H1 (cell line): ENCODE results near the gene SMIM23. TPM values are rescaled to one million over a fixed set of nuclear protein-coding genes. Genes with fewer than 3 reads are reported as not detected.

ENCODE experiments used
- CTCF ChIA-PET: fragments of 300-600 bp; sonication (Branson Sonifier 250); formaldehyde crosslinking; loops from one replicate; lab custom pipeline; 2021; ENCODE audit not compliant: partially characterized antibody; lab: Charles Lee
- POLR2A ChIA-PET: fragments of 300-600 bp; sonication (Branson Sonifier 250); formaldehyde crosslinking; loops from one replicate; lab custom pipeline; 2021; ENCODE audit warnings: inconsistent platforms; ENCODE audit not compliant: partially characterized antibody; lab: Charles Lee
- DNase-seq, 2 experiments: peaks; one replicate each; pipeline versions ENCODE4 v3.0.0 to v3.0.0-alpha.2; 2010 to 2022; ENCODE audit warnings: low spot score in 2 of 2, low read depth in 1 of 2, mixed read lengths in 1 of 2
- FAIRE-seq: peaks from 2 replicates; lab custom pipeline; 2011; peaks lifted over from hg19 to GRCh38; lab: Jason Lieb, UNC
- H2AFZ ChIP-seq: 2 replicates; pipeline ENCODE4 v1.8.1; 2012; ENCODE audit warnings: low read length, inconsistent platforms
- H2AK5ac ChIP-seq: 2 replicates; pipeline ENCODE4 v1.6.1; 2013; ENCODE audit warnings: low read depth, low read length
- H2BK120ac ChIP-seq: replicated peaks from 2 replicates; pipeline ENCODE3; 2013; ENCODE audit warnings: low read depth, low read length, inconsistent platforms
- H2BK12ac ChIP-seq: 2 replicates; pipeline ENCODE4 v1.6.1; 2013; ENCODE audit warnings: low read depth, low read length
- H2BK15ac ChIP-seq: 2 replicates; pipeline ENCODE4 v1.6.1; 2013; ENCODE audit warnings: low read length
- H2BK20ac ChIP-seq: 2 replicates; pipeline ENCODE4 v1.6.1; 2013; ENCODE audit warnings: low read length
- H2BK5ac ChIP-seq: 2 replicates; pipeline ENCODE4 v1.6.1; 2013; ENCODE audit warnings: low read depth, low read length
- H3K14ac ChIP-seq: 2 replicates; pipeline ENCODE4 v1.6.1; 2013; ENCODE audit warnings: inconsistent platforms; ENCODE audit not compliant: insufficient read length
- H3K18ac ChIP-seq: 2 replicates; pipeline ENCODE4 v1.6.1; 2013; ENCODE audit warnings: low read length; ENCODE audit errors: extremely low read depth
- H3K23ac ChIP-seq: 2 replicates; pipeline ENCODE4 v1.6.1; 2013; ENCODE audit warnings: inconsistent platforms; ENCODE audit not compliant: insufficient read length
- H3K23me2 ChIP-seq: 2 replicates; pipeline ENCODE4 v1.6.1; 2013; ENCODE audit warnings: low read depth, low read length
- H3K27ac ChIP-seq: 2 replicates; pipeline ENCODE4 v1.6.1; 2011; ENCODE audit warnings: low read depth, low read length, inconsistent platforms
- H3K27me3 ChIP-seq, 4 experiments: replicated peaks in 1 of 4; 1 replicate in 1 of 4; 2 replicates in 3 of 4; pipeline versions ENCODE4 v1.6.1 to v1.8.1; 2011 to 2013; ENCODE audit warnings: low read length in 3 of 4, mild to moderate bottlenecking in 3 of 4, inconsistent platforms in 2 of 4, mixed read lengths in 2 of 4, moderate library complexity in 1 of 4; ENCODE audit not compliant: control insufficient read depth in 3 of 4, insufficient read depth in 3 of 4; ENCODE audit errors: extremely low read depth in 1 of 4
- H3K36me3 ChIP-seq, 4 experiments: 2 replicates each; pipeline versions ENCODE4 v1.6.1 to v1.8.1; 2011 to 2013; ENCODE audit warnings: mild to moderate bottlenecking in 4 of 4, low read length in 3 of 4, moderate library complexity in 2 of 4, control low read depth in 1 of 4, inconsistent platforms in 1 of 4; ENCODE audit not compliant: insufficient read depth in 4 of 4, control insufficient read depth in 2 of 4
- H3K4ac ChIP-seq: replicated peaks from 2 replicates; pipeline ENCODE3; 2013; ENCODE audit warnings: low read length, low read depth, mixed read lengths, inconsistent platforms; ENCODE audit not compliant: insufficient read length
- H3K4me1 ChIP-seq, 4 experiments: replicated peaks in 1 of 4; 1 replicate in 1 of 4; 2 replicates in 3 of 4; pipeline versions ENCODE4 v1.6.1 to v1.8.1; 2011 to 2013; ENCODE audit warnings: low read length in 3 of 4, inconsistent platforms in 2 of 4, mixed read lengths in 1 of 4; ENCODE audit not compliant: insufficient read depth in 4 of 4, control insufficient read depth in 3 of 4
- H3K4me2 ChIP-seq, 2 experiments: 2 replicates each; pipeline versions ENCODE4 v1.6.1 to v1.8.1; 2011 to 2013; ENCODE audit warnings: low read depth in 2 of 2, low read length in 2 of 2, control low read depth in 1 of 2, inconsistent platforms in 1 of 2, mild to moderate bottlenecking in 1 of 2; ENCODE audit not compliant: insufficient read depth in 1 of 2
- H3K4me3 ChIP-seq, 4 experiments: fragments of 200-600, 300-600 bp in 1 of 4; sonication (generic), shearing (Covaris generic), sonication (Bioruptor Twin) in 1 of 4; 2 replicates each; pipeline versions ENCODE4 v1.5.1 to v1.8.1; 2011 to 2016; ENCODE audit warnings: low read length in 4 of 4, low read depth in 3 of 4, control low read depth in 2 of 4, inconsistent platforms in 2 of 4, mild to moderate bottlenecking in 2 of 4, mixed read lengths in 1 of 4, moderate library complexity in 1 of 4; ENCODE audit not compliant: insufficient read depth in 2 of 4; ENCODE audit errors: extremely low read depth in 1 of 4
- H3K56ac ChIP-seq: replicated peaks from 2 replicates; pipeline ENCODE3; 2013; ENCODE audit warnings: low read depth, mild to moderate bottlenecking, mixed read lengths, low read length, inconsistent platforms; ENCODE audit not compliant: insufficient read length
- H3K79me1 ChIP-seq: 2 replicates; pipeline ENCODE4 v1.6.1; 2013; ENCODE audit warnings: low read depth, low read length, control low read depth
- H3K79me2 ChIP-seq, 2 experiments: 2 replicates each; pipeline versions ENCODE4 v1.6.1 to v1.8.1; 2012 to 2013; ENCODE audit warnings: low read length in 2 of 2, mild to moderate bottlenecking in 2 of 2, inconsistent platforms in 1 of 2; ENCODE audit not compliant: insufficient read depth in 2 of 2, control insufficient read depth in 1 of 2
- H3K9ac ChIP-seq, 4 experiments: replicated peaks in 1 of 4; 1 replicate in 1 of 4; 2 replicates in 3 of 4; pipeline versions ENCODE4 v1.6.1 to v1.8.1; 2011 to 2013; ENCODE audit warnings: low read depth in 3 of 4, low read length in 3 of 4, control low read depth in 2 of 4, mild to moderate bottlenecking in 2 of 4, moderate library complexity in 2 of 4, inconsistent platforms in 1 of 4; ENCODE audit errors: extremely low read depth in 1 of 4
- H3K9me3 ChIP-seq, 2 experiments: 2 replicates each; pipeline versions ENCODE4 v1.6.1 to v1.8.1; 2012 to 2013; ENCODE audit warnings: mild to moderate bottlenecking in 2 of 2, moderate library complexity in 2 of 2, control low read depth in 1 of 2, inconsistent platforms in 1 of 2, low read depth in 1 of 2, low read length in 1 of 2, mixed read lengths in 1 of 2; ENCODE audit not compliant: insufficient read depth in 2 of 2
- H4K20me1 ChIP-seq, 2 experiments: replicated peaks in 1 of 2; 2 replicates each; pipeline versions ENCODE3 to v1.8.1; 2011 to 2013; ENCODE audit warnings: inconsistent platforms in 2 of 2, low read length in 2 of 2, mild to moderate bottlenecking in 1 of 2; ENCODE audit not compliant: insufficient read depth in 2 of 2, control insufficient read depth in 1 of 2
- H4K5ac ChIP-seq: 2 replicates; pipeline ENCODE4 v1.6.1; 2013; ENCODE audit warnings: low read length, low read depth, mixed read lengths, inconsistent platforms; ENCODE audit not compliant: insufficient read length
- H4K8ac ChIP-seq: 2 replicates; pipeline ENCODE4 v1.8.0; 2013; ENCODE audit warnings: mild to moderate bottlenecking, moderate library complexity, low read length, inconsistent platforms; ENCODE audit not compliant: insufficient read depth; ENCODE audit errors: extremely low read depth
- H4K91ac ChIP-seq: replicated peaks from 2 replicates; pipeline ENCODE3; 2013; ENCODE audit warnings: low read length, mixed read lengths, inconsistent platforms; ENCODE audit not compliant: insufficient read length
- HDAC2 ChIP-seq, 2 experiments: fragments of 300-600 bp in 1 of 2; sonication (generic) in 1 of 2; IDR thresholded peaks; 2 replicates each; pipeline ENCODE4 v1.6.1; 2011 to 2012; ENCODE audit warnings: low read depth in 2 of 2, low read length in 2 of 2, mild to moderate bottlenecking in 2 of 2, moderate library complexity in 2 of 2, borderline replicate concordance in 1 of 2, inconsistent platforms in 1 of 2
- HDAC6 ChIP-seq: IDR thresholded peaks from one replicate; pipeline ENCODE4 v1.7.1; 2012; ENCODE audit warnings: low read depth, mild to moderate bottlenecking, inconsistent platforms, low read length, moderate library complexity
- PHF8 ChIP-seq: fragments of 200-600 bp; sonication (generic); conservative IDR thresholded peaks from 2 replicates; pipeline ENCODE4 v1.7.1; 2012; ENCODE audit warnings: low read depth, mild to moderate bottlenecking, inconsistent platforms, low read length, moderate library complexity
- SP1 ChIP-seq: IDR thresholded peaks from 2 replicates; pipeline ENCODE4 v1.6.1; 2011; ENCODE audit warnings: low read depth, low read length
- SP4 ChIP-seq: IDR thresholded peaks from 2 replicates; pipeline ENCODE4 v1.6.1; 2012; ENCODE audit warnings: low read length, inconsistent platforms
- TAF1 ChIP-seq: IDR thresholded peaks from 2 replicates; pipeline ENCODE4 v1.6.1; 2011; ENCODE audit warnings: mild to moderate bottlenecking, low read depth, low read length
- TBP ChIP-seq: IDR thresholded peaks from 2 replicates; pipeline ENCODE4 v1.6.1; 2011; ENCODE audit warnings: low read depth, low read length, improper control_type of control experiment
- WGBS, 2 experiments: shearing (Covaris generic) in 1 of 2; methylation state at CpG; one replicate each; pipeline versions ENCODE4 v1.1.6 to v1.1.7; 2013 to 2015; ENCODE audit warnings: low lambda C conversion rate in 2 of 2, mixed read lengths in 2 of 2, inconsistent platforms in 1 of 2, low coverage in 1 of 2, missing lambda C conversion rate in 1 of 2; ENCODE audit not compliant: insufficient replicate concordance in 2 of 2, insufficient coverage in 1 of 2, insufficient read length in 1 of 2; ENCODE audit errors: extremely low coverage in 1 of 2, missing lambda C conversion rate in 1 of 2; 5-methylcytosine and 5-hydroxymethylcytosine counted together
- polyA plus RNA-seq, 7 experiments: library from polyadenylated mRNA; depleted of rRNA in 3 of 7; stranded (reverse) in 5 of 7; unstranded in 2 of 7; fragments of >200 nt in 5 of 7; fragments of 200-250 nt in 2 of 7; gene quantifications; 1 replicate in 5 of 7; 2 replicates in 1 of 7; 4 replicates in 1 of 7; pipeline versions ENCODE4 v1.2.1 to v1.2.3, GENCODE V29; 2011 to 2013; ENCODE audit warnings: missing spikeins in 2 of 7, mixed read lengths in 2 of 7
- total RNA-seq: library from RNA; stranded (reverse); fragmentation: NEBNext Ultra II Directional; extraction: Animal tissue kit (Norgen Biotek cat#: 25700); gene quantifications from 2 replicates; pipeline ENCODE4 v1.2.1, GENCODE V29; 2021
- TF ChIP-seq, protein P1 (sequence below), 3 experiments: IDR thresholded peaks; 1 replicate in 2 of 3; 2 replicates in 1 of 3; pipeline versions ENCODE4 v1.5.1 to v1.6.1; 2011; ENCODE audit warnings: low read length in 3 of 3, mild to moderate bottlenecking in 3 of 3, inconsistent platforms in 2 of 3, low read depth in 1 of 3, moderate library complexity in 1 of 3; ENCODE audit not compliant: insufficient read depth in 1 of 3; ENCODE audit errors: control extremely low read depth in 1 of 3
- TF ChIP-seq, protein P2 (sequence below): IDR thresholded peaks from 2 replicates; pipeline ENCODE4 v1.6.1; 2012; ENCODE audit warnings: inconsistent platforms

The SMIM23 gene
- total and polyA plus RNA-seq, 2 of the 8 experiments (the other 6 are each of a cell fraction or from before 2014, with no cell fraction given): not detected

DNA sequence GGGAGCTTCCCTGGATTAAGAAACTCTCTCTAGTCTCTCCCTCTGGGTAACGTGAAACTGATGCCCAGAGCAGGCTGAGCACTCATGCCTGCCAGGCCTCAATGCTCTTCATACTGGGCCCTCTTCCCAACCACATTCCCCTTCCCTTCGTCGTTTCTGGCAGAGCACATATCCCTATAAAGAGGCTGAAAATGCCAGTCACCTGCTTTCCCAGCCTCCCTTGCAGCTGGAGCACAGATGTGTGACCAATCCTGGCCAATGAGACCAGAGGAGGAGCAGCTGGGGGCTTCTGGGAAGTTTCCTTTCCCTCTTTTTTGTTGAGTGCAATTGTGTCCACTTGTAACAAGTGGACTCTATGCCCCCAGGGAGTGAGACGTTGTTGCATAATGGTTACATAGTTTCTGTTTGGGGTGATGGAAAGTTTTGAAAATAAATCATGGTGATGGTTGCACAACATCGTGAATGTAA is 30.2 kb upstream of the SMIM23 start:
- no peaks in the 10 kb centered on the region for H3K9me3 ChIP-seq
- H2AK5ac ChIP-seq: no peak overlapping the region
- H2BK120ac ChIP-seq: no peak overlapping the region
- H2BK12ac ChIP-seq: no peak overlapping the region
- H3K4me3 ChIP-seq: no peak overlapping the region
- WGBS, 2 experiments: 74% methylated on average over 5 of the region's 5 CpGs; no CpG with 5 or more reads in 1 of the 2 experiments
- ChIA-PET POLR2A (no interaction called here), CTCF (interaction anchor here (1.2 to 2.3 kb wide), 3 partner anchors 14 to 125 kb away, joined by 3 to 6 read pairs (median 3); no protein-coding TSS in a partner anchor)
- FAIRE-seq (no peak), DNase-seq (no peak)
- no peak overlapping the region for H3K4ac ChIP-seq
- no peak overlapping the region for H3K27ac ChIP-seq
- H3K4me1 ChIP-seq: no peaks in the 10 kb centered on the region
- H3K23ac ChIP-seq: no peak overlapping the region
- no peak overlapping the region for H2AFZ ChIP-seq
- no peak overlapping the region for H3K9ac ChIP-seq
- no peak overlapping the region for H3K18ac ChIP-seq
- H3K14ac ChIP-seq: no peak overlapping the region
- no peak overlapping the region for H2BK15ac ChIP-seq
- H3K56ac ChIP-seq: no peak overlapping the region
- H3K79me1 ChIP-seq: no peaks in the 10 kb centered on the region
- H4K5ac ChIP-seq: no peak overlapping the region
- H3K79me2 ChIP-seq: no peaks in the 10 kb centered on the region
- H3K23me2 ChIP-seq: no peaks in the 10 kb centered on the region
- no peaks in the 10 kb centered on the region; a peak in 1 of 7 replicates for H3K27me3 ChIP-seq
- no peaks in the 10 kb centered on the region for H4K20me1 ChIP-seq
- H4K8ac ChIP-seq: no peak overlapping the region
- no peak overlapping the region for H3K4me2 ChIP-seq
- no peaks in the 10 kb centered on the region for H3K36me3 ChIP-seq
- H2BK20ac ChIP-seq: no peak overlapping the region
- no peak overlapping the region for H2BK5ac ChIP-seq
- no peak overlapping the region for H4K91ac ChIP-seq
- TF ChIP-seq SP4 (no peak), PHF8 (no peak), TAF1 (no peak), TBP (no peak), HDAC6 (no peak), HDAC2 (IDR thresholded peaks at IDR 0.05; ENCODE audit: borderline replicate concordance in 1 of 2, low read depth in 2 of 2, low read length in 2 of 2) (no peak), SP1 (no peak)
- TF ChIP-seq, protein P1, sequence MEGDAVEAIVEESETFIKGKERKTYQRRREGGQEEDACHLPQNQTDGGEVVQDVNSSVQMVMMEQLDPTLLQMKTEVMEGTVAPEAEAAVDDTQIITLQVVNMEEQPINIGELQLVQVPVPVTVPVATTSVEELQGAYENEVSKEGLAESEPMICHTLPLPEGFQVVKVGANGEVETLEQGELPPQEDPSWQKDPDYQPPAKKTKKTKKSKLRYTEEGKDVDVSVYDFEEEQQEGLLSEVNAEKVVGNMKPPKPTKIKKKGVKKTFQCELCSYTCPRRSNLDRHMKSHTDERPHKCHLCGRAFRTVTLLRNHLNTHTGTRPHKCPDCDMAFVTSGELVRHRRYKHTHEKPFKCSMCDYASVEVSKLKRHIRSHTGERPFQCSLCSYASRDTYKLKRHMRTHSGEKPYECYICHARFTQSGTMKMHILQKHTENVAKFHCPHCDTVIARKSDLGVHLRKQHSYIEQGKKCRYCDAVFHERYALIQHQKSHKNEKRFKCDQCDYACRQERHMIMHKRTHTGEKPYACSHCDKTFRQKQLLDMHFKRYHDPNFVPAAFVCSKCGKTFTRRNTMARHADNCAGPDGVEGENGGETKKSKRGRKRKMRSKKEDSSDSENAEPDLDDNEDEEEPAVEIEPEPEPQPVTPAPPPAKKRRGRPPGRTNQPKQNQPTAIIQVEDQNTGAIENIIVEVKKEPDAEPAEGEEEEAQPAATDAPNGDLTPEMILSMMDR (IDR thresholded peaks at IDR 0.05; ENCODE audit: control extremely low read depth in 1 of 3, insufficient read depth in 1 of 3, low read depth in 1 of 3, low read length in 3 of 3): no peak
- TF ChIP-seq, protein P2, sequence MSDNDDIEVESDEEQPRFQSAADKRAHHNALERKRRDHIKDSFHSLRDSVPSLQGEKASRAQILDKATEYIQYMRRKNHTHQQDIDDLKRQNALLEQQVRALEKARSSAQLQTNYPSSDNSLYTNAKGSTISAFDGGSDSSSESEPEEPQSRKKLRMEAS: no peak
